IgD-negative memory B cell (primary cell): ENCODE results near the gene BAIAP2. TPM values are rescaled to one million over a fixed set of nuclear protein-coding genes. Genes with fewer than 3 reads are reported as not detected.
"Not testable (repeated sequence)": the region's sequence is repeated elsewhere in the genome, so short reads cannot be mapped to it uniquely, and the experiment has no call there.

Experiments used
- H3K27ac Mint-ChIP-seq, 3 donors: one replicate each; pipeline ENCODE4 v1.8.0; 2020 to 2022; ENCODE audit warnings: mild to moderate bottlenecking in 3 of 3, mixed read lengths in 3 of 3, moderate library complexity in 1 of 3
- H3K27me3 Mint-ChIP-seq: one replicate; pipeline ENCODE4 v1.8.0; 2021; ENCODE audit warnings: mixed read lengths
- H3K36me3 Mint-ChIP-seq: one replicate; pipeline ENCODE4 v1.8.0; 2020; ENCODE audit warnings: mild to moderate bottlenecking, mixed read lengths
- H3K4me1 Mint-ChIP-seq, 3 donors: one replicate each; pipeline ENCODE4 v1.8.0; 2020 to 2022; ENCODE audit warnings: mixed read lengths in 3 of 3, mild to moderate bottlenecking in 1 of 3
- H3K4me3 Mint-ChIP-seq, 4 donors: one replicate each; pipeline ENCODE4 v1.8.0; 2020 to 2022; ENCODE audit warnings: mild to moderate bottlenecking in 4 of 4, mixed read lengths in 4 of 4, moderate library complexity in 3 of 4
- H3K9me3 Mint-ChIP-seq, 3 donors: one replicate each; pipeline ENCODE4 v1.8.0; 2020 to 2021; ENCODE audit warnings: mixed read lengths in 3 of 3, mild to moderate bottlenecking in 1 of 3
- polyA plus RNA-seq: library from polyadenylated mRNA; unstranded; fragments of 300-500 nt; fragmentation: Illumina TruSeq; gene quantifications from one replicate; pipeline ENCODE4 v1.2.3, GENCODE V29; 2021

The BAIAP2 gene
- polyA plus RNA-seq, 1 donor from 2014 or later: 0.48 TPM

GRCh38 chr17:81146208-81146607 is 111.3 kb downstream of the BAIAP2 start:
- not testable (repeated sequence) for H3K4me3 Mint-ChIP-seq, H3K9me3 Mint-ChIP-seq

DNA sequence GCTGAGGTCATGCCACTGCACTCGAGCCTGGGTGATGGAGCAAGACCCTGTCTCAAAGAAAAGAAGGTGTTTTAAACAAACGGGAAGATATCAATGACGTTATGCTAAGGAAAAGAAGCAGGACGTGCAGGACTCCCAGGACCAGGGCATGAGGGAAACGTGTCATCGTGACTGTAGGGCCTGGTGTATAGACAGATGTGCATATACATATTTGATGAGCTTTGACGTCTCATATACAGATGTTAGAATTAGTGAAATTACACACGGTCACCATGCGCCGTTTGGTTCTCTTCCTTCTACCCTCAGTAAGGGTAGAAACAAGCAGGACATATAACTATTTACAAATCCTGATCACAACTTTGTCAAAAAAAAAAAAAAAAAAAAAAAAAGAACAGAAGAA is 112.8 kb downstream of the BAIAP2 start:
- H3K27ac Mint-ChIP-seq: no peak overlapping the region
- H3K9me3 Mint-ChIP-seq: no peaks in the 10 kb centered on the region
- no peaks in the 10 kb centered on the region for H3K4me1 Mint-ChIP-seq
- no peak overlapping the region for H3K4me3 Mint-ChIP-seq
- peaks cover 8% of the 10 kb centered on the region for H3K27me3 Mint-ChIP-seq
- no peaks in the 10 kb centered on the region for H3K36me3 Mint-ChIP-seq

More at GRCh38 chr17:81146208-81146607, 111.3 kb downstream of the BAIAP2 start:
- H3K27me3 Mint-ChIP-seq, H3K36me3 Mint-ChIP-seq, H3K4me1 Mint-ChIP-seq: not testable (repeated sequence)
- H3K27ac Mint-ChIP-seq: peak overlapping the region in 1 of 3 donors; percentile 76

GRCh38 chr17:81148571-81148970 is 113.6 kb downstream of the BAIAP2 start:
- H3K27ac Mint-ChIP-seq: no peak overlapping the region
- H3K4me1 Mint-ChIP-seq: peaks cover 0 to 6% (median 2%) of the 10 kb centered on the region in 3 donors
- no peak overlapping the region for H3K4me3 Mint-ChIP-seq
- H3K36me3 Mint-ChIP-seq: no peaks in the 10 kb centered on the region
- no peaks in the 10 kb centered on the region for H3K9me3 Mint-ChIP-seq
- H3K27me3 Mint-ChIP-seq: peaks cover 10% of the 10 kb centered on the region

DNA sequence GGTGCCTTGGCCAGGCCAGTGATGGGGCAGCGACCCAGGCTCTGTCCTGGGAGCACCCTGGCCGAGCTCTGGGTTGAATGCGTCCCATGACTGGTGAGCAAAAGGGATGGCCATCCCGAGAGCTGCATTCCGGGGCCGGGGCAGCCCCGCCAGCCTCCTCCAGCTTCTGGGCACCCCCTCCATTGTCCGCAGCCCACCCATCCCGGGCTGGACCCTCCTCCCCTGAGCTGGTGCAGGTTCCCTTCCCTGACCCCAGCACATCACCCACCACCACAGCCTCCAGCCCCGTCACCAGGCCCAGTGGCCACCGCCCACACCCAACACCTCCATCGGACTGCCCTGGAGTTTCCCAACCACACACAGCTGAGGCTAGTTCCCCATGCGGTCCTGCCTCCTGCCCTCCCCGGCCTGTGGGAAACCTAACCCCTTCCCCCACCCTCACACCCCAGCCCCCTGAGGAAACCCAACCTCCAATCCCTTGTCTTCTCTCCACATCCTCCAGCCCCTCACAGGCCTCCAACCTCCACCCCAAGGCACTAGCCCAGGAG is 114.1 kb downstream of the BAIAP2 start:
- Mint-ChIP-seq H3K9me3 (no peaks in the 10 kb centered on the region), H3K4me1 (peaks cover 0 to 7% (median 2%) of the 10 kb centered on the region in 3 donors), H3K4me3 (no peak overlapping the region), H3K27ac (no peak overlapping the region), H3K36me3 (no peaks in the 10 kb centered on the region), H3K27me3 (peaks cover 8% of the 10 kb centered on the region)

DNA sequence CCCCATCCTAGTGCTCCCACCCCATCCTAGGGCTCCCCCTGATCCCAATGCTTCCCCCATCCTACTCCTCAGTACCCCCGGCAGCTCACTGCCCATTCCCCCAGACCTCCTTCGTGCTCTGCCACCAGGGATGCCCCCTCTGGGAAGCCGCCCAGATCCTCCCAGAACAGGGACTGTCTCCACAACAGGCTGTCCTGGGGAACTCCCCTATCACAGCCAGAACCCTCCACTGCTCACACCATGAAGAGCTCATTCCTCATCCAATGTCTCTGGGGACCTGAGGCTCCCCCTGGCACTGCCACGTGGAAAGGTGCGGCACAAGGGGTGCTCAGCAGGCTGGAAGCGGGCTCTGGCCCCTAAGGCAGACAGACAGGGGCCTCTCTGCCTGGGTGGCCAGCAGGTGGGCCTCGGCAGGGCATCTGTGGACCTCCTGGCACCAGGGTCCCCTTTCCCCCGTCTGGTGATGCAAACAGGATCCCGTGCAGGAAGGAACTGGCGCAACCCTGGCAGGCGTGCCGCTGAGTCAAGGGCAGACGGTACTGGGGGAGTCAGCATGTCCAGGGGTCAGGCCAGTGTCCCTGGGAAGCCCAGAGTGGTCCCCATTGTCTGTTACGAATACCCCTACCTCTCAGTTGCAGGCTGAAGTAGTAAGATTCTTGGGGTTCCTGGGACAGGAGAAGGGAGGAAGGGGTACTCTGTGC is 115.6 kb downstream of the BAIAP2 start:
- Mint-ChIP-seq H3K9me3 (no peaks in the 10 kb centered on the region), H3K36me3 (no peaks in the 10 kb centered on the region), H3K4me1 (peaks cover 0 to 7% (median 2%) of the 10 kb centered on the region in 3 donors), H3K27me3 (peaks cover 8% of the 10 kb centered on the region), H3K4me3 (no peak overlapping the region), H3K27ac (no peak overlapping the region)

- Mint-ChIP-seq H3K9me3 (no peaks in the 10 kb centered on the region), H3K4me3 (no peak overlapping the region), H3K27ac (peak overlapping the region in 1 of 3 donors; percentile 94)
Observed at GRCh38 chr17:81151278-81151677, 116.3 kb downstream of the BAIAP2 start.

GRCh38 chr17:81152288-81152828 is 117.4 kb downstream of the BAIAP2 start:
- peaks cover 8% of the 10 kb centered on the region for H3K27me3 Mint-ChIP-seq
- peak overlapping the region in 1 of 3 donors; percentile 93 for H3K27ac Mint-ChIP-seq
- H3K9me3 Mint-ChIP-seq: no peaks in the 10 kb centered on the region
- no peaks in the 10 kb centered on the region for H3K36me3 Mint-ChIP-seq
- H3K4me3 Mint-ChIP-seq: no peak overlapping the region
- peaks cover 0 to 8% (median 2%) of the 10 kb centered on the region in 3 donors for H3K4me1 Mint-ChIP-seq

More at GRCh38 chr17:81151278-81151677, 116.3 kb downstream of the BAIAP2 start:
- H3K27me3 Mint-ChIP-seq: peaks cover 8% of the 10 kb centered on the region
- H3K4me1 Mint-ChIP-seq: peaks cover 0 to 7% (median 2%) of the 10 kb centered on the region in 3 donors
- H3K36me3 Mint-ChIP-seq: no peaks in the 10 kb centered on the region

- Mint-ChIP-seq H3K36me3 (no peaks in the 10 kb centered on the region), H3K4me3 (peak overlapping the region; percentile 3 to 89 (median 60)), H3K27ac (peak overlapping the region; percentile 43 to 93 (median 92))
Observed at GRCh38 chr17:81153340-81153803, 118.4 kb downstream of the BAIAP2 start.

DNA sequence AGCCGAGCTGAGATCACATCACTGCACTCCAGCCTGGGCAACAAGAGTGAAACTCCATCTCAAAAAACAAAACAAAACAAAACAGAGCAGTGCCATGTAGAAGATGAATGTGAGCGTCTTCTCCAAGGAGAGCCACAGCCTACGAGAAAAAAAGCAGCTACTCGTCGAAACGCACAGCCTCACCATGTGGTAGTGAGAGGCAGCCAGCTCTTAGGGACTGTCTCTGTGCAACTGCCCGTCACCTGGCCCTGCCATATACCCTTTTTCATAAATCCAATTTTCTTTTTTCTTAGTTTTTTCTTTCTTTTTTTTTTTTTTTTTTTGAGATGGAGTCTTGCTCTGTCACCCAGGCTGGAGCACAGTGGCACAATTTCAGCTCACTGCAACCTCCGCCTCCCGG is 119.1 kb downstream of the BAIAP2 start:
- not testable (repeated sequence) for H3K36me3 Mint-ChIP-seq

More at GRCh38 chr17:81153340-81153803, 118.4 kb downstream of the BAIAP2 start:
- Mint-ChIP-seq H3K9me3 (no peaks in the 10 kb centered on the region), H3K27me3 (peaks cover 6% of the 10 kb centered on the region), H3K4me1 (peaks cover 0 to 9% (median 2%) of the 10 kb centered on the region in 3 donors)

DNA sequence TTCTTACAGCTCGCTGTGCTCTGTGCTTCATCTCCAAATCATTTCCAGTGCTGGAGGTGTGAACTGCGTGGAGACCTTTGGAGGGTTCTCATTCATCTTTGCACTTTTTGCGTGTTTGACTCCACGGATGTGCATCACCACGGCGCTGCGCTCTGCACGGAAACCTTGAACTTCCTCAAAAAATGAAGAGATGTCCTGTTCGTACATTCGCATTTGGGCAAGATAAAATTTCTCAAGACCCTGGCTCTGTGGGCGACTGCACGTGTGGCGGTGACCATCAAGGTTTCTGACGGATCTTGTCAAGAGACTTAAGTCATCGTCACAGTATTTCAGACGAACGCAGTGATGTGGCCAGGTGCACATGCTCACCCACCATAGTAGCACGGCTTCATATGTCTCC is 120.0 kb downstream of the BAIAP2 start:
- H3K36me3 Mint-ChIP-seq: no peaks in the 10 kb centered on the region
- no peaks in the 10 kb centered on the region for H3K9me3 Mint-ChIP-seq
- H3K27me3 Mint-ChIP-seq: peaks cover 6% of the 10 kb centered on the region
- no peak overlapping the region for H3K27ac Mint-ChIP-seq
- peaks cover 0 to 9% (median 2%) of the 10 kb centered on the region in 3 donors for H3K4me1 Mint-ChIP-seq
- no peak overlapping the region for H3K4me3 Mint-ChIP-seq

More for the DNA sequence above, 119.1 kb downstream of the BAIAP2 start:
- H3K27me3 Mint-ChIP-seq, H3K4me3 Mint-ChIP-seq, H3K9me3 Mint-ChIP-seq, H3K4me1 Mint-ChIP-seq: not testable (repeated sequence)
- H3K27ac Mint-ChIP-seq: peak overlapping the region in 1 of 3 donors; percentile 93

DNA sequence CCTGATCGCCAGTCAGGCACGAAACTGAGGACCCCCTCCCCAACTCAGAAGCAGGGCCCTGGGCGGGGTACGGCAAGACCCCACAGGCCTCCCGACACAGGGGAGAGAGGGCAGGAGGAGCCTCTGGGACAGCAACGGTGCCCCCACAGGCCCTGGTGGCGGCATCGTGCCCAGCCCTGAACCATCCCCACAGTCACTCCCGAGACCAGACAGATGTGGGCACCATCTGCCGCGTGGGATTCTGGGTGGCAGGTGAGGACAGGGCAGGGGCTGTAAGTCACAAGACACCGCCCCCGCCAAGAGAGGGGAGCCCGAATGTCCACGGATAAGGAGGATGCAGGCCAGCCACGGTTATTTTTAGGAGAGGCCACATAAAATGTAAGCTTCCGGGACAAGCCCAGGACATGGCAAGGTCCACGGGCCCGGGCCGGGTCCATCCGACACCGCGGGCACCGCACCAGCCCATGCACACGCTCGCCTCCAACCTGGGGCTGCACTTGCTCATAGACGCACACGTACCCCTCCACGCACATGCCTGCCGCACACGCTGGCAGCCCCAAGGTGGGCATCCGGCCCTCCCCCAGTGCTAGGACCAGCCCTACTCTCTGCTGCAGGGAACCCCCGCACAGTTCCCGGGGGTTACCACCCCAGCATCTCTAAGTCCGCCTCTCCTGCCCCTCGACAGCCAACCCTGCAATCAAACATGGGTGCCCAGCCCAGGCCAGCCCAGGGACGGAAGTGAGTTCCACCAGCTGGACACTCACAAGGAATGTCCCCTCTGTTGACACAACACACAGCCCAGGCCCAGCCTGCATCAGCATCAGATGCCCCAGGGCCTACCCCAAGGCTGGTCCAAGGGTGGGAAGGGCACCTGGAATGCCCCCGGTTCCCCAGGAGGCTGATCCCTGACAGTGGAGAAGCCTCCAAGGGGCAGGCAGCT is 122.2 kb downstream of the BAIAP2 start:
- Mint-ChIP-seq H3K36me3 (no peaks in the 10 kb centered on the region), H3K4me1 (peaks cover 0 to 9% (median 2%) of the 10 kb centered on the region in 3 donors), H3K27me3 (peaks cover 10% of the 10 kb centered on the region), H3K9me3 (no peaks in the 10 kb centered on the region), H3K27ac (no peak overlapping the region), H3K4me3 (no peak overlapping the region)

GRCh38 chr17:81157848-81158687 is 123.1 kb downstream of the BAIAP2 start:
- Mint-ChIP-seq H3K27me3 (peaks cover 9% of the 10 kb centered on the region), H3K27ac (no peak overlapping the region), H3K4me1 (peaks cover 0 to 8% (median under 1%) of the 10 kb centered on the region in 3 donors), H3K9me3 (no peaks in the 10 kb centered on the region), H3K36me3 (no peaks in the 10 kb centered on the region), H3K4me3 (no peak overlapping the region)

GRCh38 chr17:81158688-81159590 is 124.0 kb downstream of the BAIAP2 start:
- H3K9me3 Mint-ChIP-seq: no peaks in the 10 kb centered on the region
- H3K4me3 Mint-ChIP-seq: no peak overlapping the region
- no peak overlapping the region for H3K27ac Mint-ChIP-seq
- peaks cover 12% of the 10 kb centered on the region for H3K27me3 Mint-ChIP-seq
- peaks cover 0 to 2% (median 0%) of the 10 kb centered on the region in 3 donors for H3K4me1 Mint-ChIP-seq
- H3K36me3 Mint-ChIP-seq: no peaks in the 10 kb centered on the region
